B cell (primary cell): ENCODE measurements around the gene RCN1. TPM values are rescaled to one million over a fixed set of nuclear protein-coding genes. Genes with fewer than 3 reads are reported as not detected.

Source experiments
- ATAC-seq: fragments of 200-7000 bp; cut with Tn5 transposase; one replicate; pipeline ENCODE4 v1.10.0; 2021; ENCODE audit warnings: low read depth, mild to moderate bottlenecking, moderate number of reproducible peaks, moderate library complexity
- CTCF ChIA-PET: fragments of 350-600 bp; sonication (Branson Sonifier 250); formaldehyde crosslinking; loops from one replicate; lab custom pipeline; 2021; ENCODE audit warnings: antibody characterized with exemption, inconsistent platforms; lab: Charles Lee
- POLR2A ChIA-PET: fragments of 350-600 bp; sonication (Branson Sonifier 250); formaldehyde crosslinking; loops from one replicate; lab custom pipeline; 2021; ENCODE audit warnings: antibody characterized with exemption; lab: Charles Lee
- DNase-seq: peaks from one replicate; pipeline ENCODE4 v3.0.0; 2013
- H2AFZ ChIP-seq: 2 replicates; pipeline ENCODE4 v1.6.1; 2012; ENCODE audit warnings: mild to moderate bottlenecking, low read depth, low read length; ENCODE audit not compliant: insufficient read depth, poor library complexity, severe bottlenecking
- H3K27ac ChIP-seq, 2 donors: 1 replicate in 1 of 2; 2 replicates in 1 of 2; pipeline ENCODE4 v1.5.1; 2012 to 2013; ENCODE audit warnings: low read length in 2 of 2, mild to moderate bottlenecking in 2 of 2, moderate library complexity in 1 of 2
- H3K27me3 ChIP-seq, 4 experiments: fragments of 200-600 bp in 1 of 4; sonication (generic) in 1 of 4; replicated peaks in 1 of 4; 1 replicate in 2 of 4; 2 replicates in 2 of 4; pipeline versions ENCODE4 v1.6.1 to v1.7.0; 2013 to 2016; ENCODE audit warnings: low read length in 3 of 4, mild to moderate bottlenecking in 2 of 4, mixed read lengths in 1 of 4, moderate library complexity in 1 of 4; ENCODE audit not compliant: insufficient read depth in 4 of 4, control insufficient read depth in 3 of 4; ENCODE audit errors: control extremely low read depth in 1 of 4
- H3K36me3 ChIP-seq, 2 experiments: replicated peaks in 1 of 2; 1 replicate in 1 of 2; 2 replicates in 1 of 2; pipeline versions ENCODE4 v1.6.1 to v1.7.1; 2013; ENCODE audit warnings: low read length in 1 of 2; ENCODE audit not compliant: insufficient read depth in 2 of 2, control insufficient read depth in 1 of 2; ENCODE audit errors: control extremely low read depth in 1 of 2, extremely low read depth in 1 of 2
- H3K4me1 ChIP-seq, 2 donors: fragments of 200-600 bp in 1 of 2; sonication (generic) in 1 of 2; 1 replicate in 1 of 2; 2 replicates in 1 of 2; pipeline versions ENCODE4 v1.5.1 to v1.6.1; 2013 to 2017; ENCODE audit warnings: low read length in 2 of 2; ENCODE audit not compliant: control insufficient read depth in 2 of 2, insufficient read depth in 2 of 2
- H3K4me2 ChIP-seq: replicated peaks from 2 replicates; pipeline ENCODE3; 2012; ENCODE audit warnings: mild to moderate bottlenecking, low read depth, low read length; ENCODE audit not compliant: poor library complexity, severe bottlenecking
- H3K4me3 ChIP-seq, 5 experiments: fragments of 200-600 bp in 1 of 5; sonication (generic) in 1 of 5; 1 replicate in 3 of 5; 2 replicates in 2 of 5; pipeline versions ENCODE4 v1.5.1 to v1.7.0; 2011 to 2016; ENCODE audit warnings: low read length in 4 of 5, mild to moderate bottlenecking in 4 of 5, low read depth in 2 of 5, control low read depth in 1 of 5, moderate library complexity in 1 of 5; ENCODE audit not compliant: insufficient read depth in 1 of 5; ENCODE audit errors: control extremely low read depth in 1 of 5, extremely low read depth in 1 of 5
- H3K79me2 ChIP-seq: fragments of 200-600 bp; sonication (generic); one replicate; pipeline ENCODE4 v1.6.0; 2016; ENCODE audit warnings: low read length; ENCODE audit not compliant: control insufficient read depth, insufficient read depth
- H3K9ac ChIP-seq: fragments of 200-600 bp; sonication (generic); 2 replicates; pipeline ENCODE4 v1.6.1; 2017; ENCODE audit warnings: mild to moderate bottlenecking, low read length, moderate library complexity
- H3K9me3 ChIP-seq, 3 donors: one replicate each; pipeline versions ENCODE4 v1.6.1 to v1.7.1; 2013; ENCODE audit warnings: low read length in 2 of 3; ENCODE audit not compliant: control insufficient read depth in 2 of 3, insufficient read depth in 1 of 3; ENCODE audit errors: control extremely low read depth in 1 of 3
- H4K20me1 ChIP-seq: 2 replicates; pipeline ENCODE4 v1.6.0; 2012; ENCODE audit warnings: mild to moderate bottlenecking, low read length; ENCODE audit not compliant: insufficient read depth, control insufficient read depth, poor library complexity, severe bottlenecking
- H3K27ac Mint-ChIP-seq: one replicate; pipeline ENCODE4 v1.8.0; 2021; ENCODE audit warnings: mixed read lengths
- H3K27me3 Mint-ChIP-seq: one replicate; pipeline ENCODE4 v1.8.0; 2021; ENCODE audit warnings: mixed read lengths
- H3K4me1 Mint-ChIP-seq: one replicate; pipeline ENCODE4 v1.8.0; 2021; ENCODE audit warnings: mixed read lengths
- H3K4me3 Mint-ChIP-seq: one replicate; pipeline ENCODE4 v1.8.0; 2021; ENCODE audit warnings: mixed read lengths
- H3K9me3 Mint-ChIP-seq: one replicate; pipeline ENCODE4 v1.8.0; 2022; ENCODE audit warnings: mixed read lengths; ENCODE audit not compliant: insufficient read depth
- EZH2 ChIP-seq: IDR thresholded peaks from 2 replicates; pipeline ENCODE4 v1.6.1; 2012; ENCODE audit warnings: borderline replicate concordance, low read depth, mild to moderate bottlenecking, moderate library complexity, low read length; ENCODE audit not compliant: insufficient read depth, poor library complexity, severe bottlenecking
- WGBS: methylation state at CpG from one replicate; pipeline ENCODE4 v1.1.5; 2013; ENCODE audit warnings: missing lambda C conversion rate; ENCODE audit not compliant: insufficient coverage; 5-methylcytosine and 5-hydroxymethylcytosine counted together
- intact Hi-C: fragments of 100-400 bp; cut with micrococcal nuclease; formaldehyde crosslinking; loops from one replicate; pipeline ENCODE4 v1.10.0; 2022
- polyA plus RNA-seq: library from polyadenylated mRNA; depleted of rRNA; stranded (reverse); fragments of >200 nt; gene quantifications from 2 replicates; pipeline ENCODE4 v1.2.3, GENCODE V29; 2012
- total RNA-seq, 2 donors: library from RNA; stranded (reverse); fragments of 120-200 nt in 1 of 2; gene quantifications; 1 replicate in 1 of 2; 2 replicates in 1 of 2; pipeline versions ENCODE4 v1.2.3 to v1.2.4, GENCODE V29; 2013 to 2022
- TF ChIP-seq, protein P1 (sequence below): fragments of 200-600 bp; IDR thresholded peaks from one replicate; pipeline ENCODE4 v1.8.0; 2022; ENCODE audit warnings: antibody characterized with exemption, mild to moderate bottlenecking

The RCN1 gene
- total and polyA plus RNA-seq, 2 donors (not counting 1 experiment from before 2014, with no cell fraction given), result 2.6 to 3.8 TPM

DNA sequence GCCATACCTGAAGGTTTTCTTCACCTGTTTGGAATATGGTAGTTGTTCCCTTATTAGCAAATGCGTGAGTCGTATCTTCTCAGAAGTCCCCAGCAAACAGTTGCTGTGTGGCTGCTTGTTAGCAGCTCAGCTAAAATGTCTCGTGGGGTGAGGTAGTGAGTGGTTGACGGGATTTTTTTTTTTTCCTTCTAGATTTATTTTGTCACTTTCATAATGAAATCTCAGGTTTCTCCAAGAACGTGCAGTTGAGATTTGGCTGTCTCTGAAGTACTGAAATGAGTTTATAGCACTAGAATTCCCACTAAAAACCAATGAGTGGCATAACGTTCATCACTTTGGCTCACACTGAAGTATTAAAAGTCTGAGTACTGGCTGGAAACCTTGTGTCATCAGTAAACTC is 16.8 kb downstream of the RCN1 start:
- intact Hi-C loops, result no loop called here
- CTCF ChIA-PET, result no interaction called here
- no peak for TF ChIP-seq EZH2
- TF ChIP-seq, protein P1, sequence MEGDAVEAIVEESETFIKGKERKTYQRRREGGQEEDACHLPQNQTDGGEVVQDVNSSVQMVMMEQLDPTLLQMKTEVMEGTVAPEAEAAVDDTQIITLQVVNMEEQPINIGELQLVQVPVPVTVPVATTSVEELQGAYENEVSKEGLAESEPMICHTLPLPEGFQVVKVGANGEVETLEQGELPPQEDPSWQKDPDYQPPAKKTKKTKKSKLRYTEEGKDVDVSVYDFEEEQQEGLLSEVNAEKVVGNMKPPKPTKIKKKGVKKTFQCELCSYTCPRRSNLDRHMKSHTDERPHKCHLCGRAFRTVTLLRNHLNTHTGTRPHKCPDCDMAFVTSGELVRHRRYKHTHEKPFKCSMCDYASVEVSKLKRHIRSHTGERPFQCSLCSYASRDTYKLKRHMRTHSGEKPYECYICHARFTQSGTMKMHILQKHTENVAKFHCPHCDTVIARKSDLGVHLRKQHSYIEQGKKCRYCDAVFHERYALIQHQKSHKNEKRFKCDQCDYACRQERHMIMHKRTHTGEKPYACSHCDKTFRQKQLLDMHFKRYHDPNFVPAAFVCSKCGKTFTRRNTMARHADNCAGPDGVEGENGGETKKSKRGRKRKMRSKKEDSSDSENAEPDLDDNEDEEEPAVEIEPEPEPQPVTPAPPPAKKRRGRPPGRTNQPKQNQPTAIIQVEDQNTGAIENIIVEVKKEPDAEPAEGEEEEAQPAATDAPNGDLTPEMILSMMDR, result no peak

DNA sequence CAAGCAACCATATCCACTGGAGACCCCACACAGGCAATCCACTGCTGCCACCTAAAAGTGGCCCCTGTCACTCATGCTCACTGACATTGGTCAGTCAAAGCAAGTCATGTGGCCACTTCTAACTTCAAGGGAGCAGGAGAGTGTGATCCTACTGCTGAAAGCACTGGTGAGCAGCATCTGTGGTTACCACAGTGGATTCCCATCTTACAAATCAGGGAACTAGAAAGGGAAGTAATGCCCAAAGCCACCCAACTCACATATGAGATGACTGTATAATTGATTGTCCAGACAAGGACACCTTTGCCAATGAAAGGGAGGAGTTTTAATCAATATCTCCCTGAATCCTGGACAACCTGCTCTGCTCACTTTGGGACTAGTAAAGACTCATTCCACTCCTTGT is 17.7 kb downstream of the RCN1 start:
- Histone ChIP-seq H3K36me3 (no peaks in the 10 kb centered on the region), H3K27ac (no peak overlapping the region), H3K4me3 (no peak overlapping the region), H3K9me3 (no peaks in the 10 kb centered on the region), H3K4me2 (no peak overlapping the region), H3K27me3 (no peaks in the 10 kb centered on the region), H2AFZ (no peak overlapping the region), H3K4me1 (peaks cover 5 to 7% of the 10 kb centered on the region in 2 donors), H3K79me2 (no peaks in the 10 kb centered on the region), H3K9ac (no peak overlapping the region), H4K20me1 (no peaks in the 10 kb centered on the region)
- DNase-seq (no peak), ATAC-seq (no peak)
- intact Hi-C loops, result no loop called here
- Mint-ChIP-seq H3K4me3 (no peak overlapping the region), H3K9me3 (no peaks in the 10 kb centered on the region), H3K4me1 (peaks cover 11% of the 10 kb centered on the region), H3K27me3 (peaks cover 6% of the 10 kb centered on the region), H3K27ac (no peak overlapping the region)
- TF ChIP-seq EZH2, result no peak
- TF ChIP-seq, protein P1, result no peak
- CTCF ChIA-PET, result no interaction called here
- POLR2A ChIA-PET, result no interaction called here

More for the DNA sequence above, 16.8 kb downstream of the RCN1 start:
- Mint-ChIP-seq H3K4me1 (peaks cover 11% of the 10 kb centered on the region), H3K9me3 (no peaks in the 10 kb centered on the region), H3K27me3 (peaks cover 4% of the 10 kb centered on the region), H3K4me3 (no peak overlapping the region), H3K27ac (no peak overlapping the region)
- no peaks in the 10 kb centered on the region for H3K79me2 ChIP-seq
- DNase-seq, result no peak
- H3K4me3 ChIP-seq, result no peak overlapping the region
- WGBS, result no CpG with 5 or more reads among the region's 6 CpGs
- H2AFZ ChIP-seq, result no peak overlapping the region
- POLR2A ChIA-PET, result no interaction called here
- H3K27ac ChIP-seq, result no peak overlapping the region
- H3K4me2 ChIP-seq, result no peak overlapping the region
- ATAC-seq, result no peak
- H3K36me3 ChIP-seq, result no peaks in the 10 kb centered on the region
- H3K27me3 ChIP-seq, result no peaks in the 10 kb centered on the region
- H3K9me3 ChIP-seq, result no peaks in the 10 kb centered on the region
- H3K4me1 ChIP-seq, result peaks cover 5 to 7% of the 10 kb centered on the region in 2 donors
- no peak overlapping the region for H3K9ac ChIP-seq
- H4K20me1 ChIP-seq, result no peaks in the 10 kb centered on the region
